Smooth muscle cell (in vitro differentiated cells): ENCODE measurements around the gene BCL6. TPM values are rescaled to one million over a fixed set of nuclear protein-coding genes. Genes with fewer than 3 reads are reported as not detected.
A peak's percentile ranks its signal among the peaks of the same experiment; 100 is the strongest.

Experiments
- DNase-seq: peaks from one replicate; lab custom pipeline; 2025; ENCODE audit not compliant: unreplicated experiment; lab: John Stamatoyannopoulos, UW
- H2AFZ ChIP-seq: fragments of 200-600 bp; sonication (generic); 2 replicates; pipeline ENCODE4 v1.6.0; 2016; ENCODE audit warnings: antibody characterized with exemption, low read depth, mild to moderate bottlenecking
- H3F3A ChIP-seq: fragments of 200-600 bp; sonication (generic); 2 replicates; pipeline ENCODE4 v1.6.0; 2017; ENCODE audit warnings: antibody characterized with exemption, low read depth
- H3K27ac ChIP-seq: fragments of 200-600 bp; sonication (generic); 2 replicates; pipeline ENCODE4 v1.5.1; 2016; ENCODE audit warnings: low read depth, mild to moderate bottlenecking
- H3K27me3 ChIP-seq: fragments of 200-600 bp; sonication (generic); 2 replicates; pipeline ENCODE4 v1.6.1; 2016; ENCODE audit warnings: low read depth, mild to moderate bottlenecking
- H3K36me3 ChIP-seq: fragments of 200-600 bp; sonication (generic); 2 replicates; pipeline ENCODE4 v1.5.1; 2016; ENCODE audit warnings: low read depth
- H3K4me1 ChIP-seq: fragments of 200-600 bp; sonication (generic); 2 replicates; pipeline ENCODE4 v1.5.1; 2016; ENCODE audit warnings: low read depth
- H3K4me2 ChIP-seq: fragments of 200-600 bp; sonication (generic); 2 replicates; pipeline ENCODE4 v1.6.0; 2016; ENCODE audit warnings: mild to moderate bottlenecking
- H3K4me3 ChIP-seq: fragments of 200-600 bp; sonication (generic); 2 replicates; pipeline ENCODE4 v1.5.1; 2016; ENCODE audit warnings: mild to moderate bottlenecking
- H3K79me2 ChIP-seq: fragments of 200-600 bp; sonication (generic); 2 replicates; pipeline ENCODE4 v1.6.0; 2016; ENCODE audit warnings: low read depth, mild to moderate bottlenecking
- H3K9ac ChIP-seq: fragments of 200-600 bp; sonication (generic); 2 replicates; pipeline ENCODE4 v1.6.0; 2016; ENCODE audit warnings: low read depth
- H3K9me3 ChIP-seq: fragments of 200-600 bp; sonication (generic); replicated peaks from 2 replicates; pipeline ENCODE4 v1.5.1; 2016; ENCODE audit warnings: low read depth
- H4K20me1 ChIP-seq: fragments of 200-600 bp; sonication (generic); 2 replicates; pipeline ENCODE4 v1.6.0; 2016; ENCODE audit warnings: low read depth
- WGBS: methylation state at CpG from one replicate; pipeline ENCODE4 v1.1.7; 2016; ENCODE audit warnings: low lambda C conversion rate; 5-methylcytosine and 5-hydroxymethylcytosine counted together
- polyA plus RNA-seq: library from polyadenylated mRNA; unstranded; fragments of >200 nt; fragmentation: Nextera tagmentation; extraction: Ambion mirVana; gene quantifications from 2 replicates; pipeline ENCODE4 v1.2.1, GENCODE V29; 2016
- total RNA-seq: library from RNA; depleted of rRNA; stranded (reverse); fragments of >200 nt; gene quantifications from 2 replicates; pipeline ENCODE4 v1.2.3, GENCODE V29; 2014
- TF ChIP-seq, protein P1 (sequence below): fragments of 200-600 bp; sonication (generic); IDR thresholded peaks from 2 replicates; pipeline ENCODE4 v1.5.1; 2017; ENCODE audit warnings: borderline replicate concordance, mild to moderate bottlenecking, antibody characterized with exemption; ENCODE audit not compliant: insufficient read depth, poor library complexity, severe bottlenecking

Gene BCL6
- total and polyA plus RNA-seq, 2 experiments from 2014 or later = 18.3 to 39.1 TPM

- DNase-seq = no peak
- Histone ChIP-seq H3K4me2 (no peak overlapping the region), H3K4me3 (no peak overlapping the region), H3K4me1 (no peaks in the 10 kb centered on the region), H3K27me3 (no peaks in the 10 kb centered on the region), H3K36me3 (no peaks in the 10 kb centered on the region), H3K27ac (no peak overlapping the region), H2AFZ (no peak overlapping the region), H4K20me1 (no peaks in the 10 kb centered on the region), H3F3A (no peaks in the 10 kb centered on the region), H3K9ac (no peak overlapping the region), H3K79me2 (no peaks in the 10 kb centered on the region), H3K9me3 (no peaks in the 10 kb centered on the region)
- TF ChIP-seq, protein P1, sequence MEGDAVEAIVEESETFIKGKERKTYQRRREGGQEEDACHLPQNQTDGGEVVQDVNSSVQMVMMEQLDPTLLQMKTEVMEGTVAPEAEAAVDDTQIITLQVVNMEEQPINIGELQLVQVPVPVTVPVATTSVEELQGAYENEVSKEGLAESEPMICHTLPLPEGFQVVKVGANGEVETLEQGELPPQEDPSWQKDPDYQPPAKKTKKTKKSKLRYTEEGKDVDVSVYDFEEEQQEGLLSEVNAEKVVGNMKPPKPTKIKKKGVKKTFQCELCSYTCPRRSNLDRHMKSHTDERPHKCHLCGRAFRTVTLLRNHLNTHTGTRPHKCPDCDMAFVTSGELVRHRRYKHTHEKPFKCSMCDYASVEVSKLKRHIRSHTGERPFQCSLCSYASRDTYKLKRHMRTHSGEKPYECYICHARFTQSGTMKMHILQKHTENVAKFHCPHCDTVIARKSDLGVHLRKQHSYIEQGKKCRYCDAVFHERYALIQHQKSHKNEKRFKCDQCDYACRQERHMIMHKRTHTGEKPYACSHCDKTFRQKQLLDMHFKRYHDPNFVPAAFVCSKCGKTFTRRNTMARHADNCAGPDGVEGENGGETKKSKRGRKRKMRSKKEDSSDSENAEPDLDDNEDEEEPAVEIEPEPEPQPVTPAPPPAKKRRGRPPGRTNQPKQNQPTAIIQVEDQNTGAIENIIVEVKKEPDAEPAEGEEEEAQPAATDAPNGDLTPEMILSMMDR = no peak
- WGBS = 100% methylated on average over 2 of the region's 2 CpGs
Measured at GRCh38 chr3:187765342-187765741, 20.1 kb upstream of the BCL6 start.

DNA sequence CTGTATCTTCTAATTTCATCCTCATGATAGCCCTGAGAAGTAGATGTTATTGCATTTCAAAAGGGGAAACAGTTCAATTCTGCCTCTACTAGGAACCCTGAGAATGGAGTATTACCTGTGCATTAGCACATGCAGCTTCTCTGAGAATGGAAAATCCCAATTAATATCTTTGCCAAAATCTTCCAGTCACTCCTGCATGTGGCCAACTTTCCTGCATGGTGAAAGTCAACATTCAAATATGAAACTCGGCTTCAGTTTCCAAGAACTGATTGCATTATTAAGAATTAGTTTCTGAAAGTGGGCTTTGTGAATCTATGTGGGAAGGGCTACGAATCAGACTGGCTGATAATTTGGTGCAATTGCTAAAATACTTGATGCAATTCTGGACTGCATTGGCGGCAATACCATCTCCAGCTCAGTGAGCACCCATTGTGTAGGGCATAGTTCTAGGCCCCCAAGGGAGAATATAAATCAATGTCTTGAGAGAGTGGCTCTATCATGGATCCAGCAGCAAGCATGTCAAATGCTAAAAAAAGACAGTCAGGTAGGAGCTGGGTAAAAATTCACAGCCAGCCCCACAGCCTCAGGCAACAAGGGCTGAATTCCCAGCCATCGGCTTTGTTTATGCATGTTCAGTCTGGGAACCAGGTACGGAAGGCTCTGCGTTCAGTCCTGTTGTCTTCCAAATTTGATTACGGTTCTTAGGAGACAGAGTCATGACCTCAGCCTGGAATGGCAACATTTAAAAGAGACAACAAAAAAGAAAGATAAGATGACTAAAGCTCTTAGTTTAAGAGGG is 18.8 kb upstream of the BCL6 start:
- TF ChIP-seq, protein P1 = no peak
- DNase-seq = no peak
- Histone ChIP-seq H3F3A (no peaks in the 10 kb centered on the region), H3K4me1 (no peaks in the 10 kb centered on the region), H3K27ac (peak overlapping the region; percentile 32), H3K4me2 (no peak overlapping the region), H4K20me1 (no peaks in the 10 kb centered on the region), H3K36me3 (no peaks in the 10 kb centered on the region), H3K4me3 (no peak overlapping the region), H3K27me3 (no peaks in the 10 kb centered on the region), H3K79me2 (no peaks in the 10 kb centered on the region), H3K9me3 (no peaks in the 10 kb centered on the region), H2AFZ (no peak overlapping the region), H3K9ac (no peak overlapping the region)
- 55% methylated on average over 7 of the region's 7 CpGs for WGBS

- no peaks in the 10 kb centered on the region for H3K9me3 ChIP-seq
- H3K4me2 ChIP-seq = no peak overlapping the region
- no peak overlapping the region for H3K9ac ChIP-seq
- no peaks in the 10 kb centered on the region for H3F3A ChIP-seq
- H3K4me3 ChIP-seq = no peak overlapping the region
- H3K79me2 ChIP-seq = no peaks in the 10 kb centered on the region
- no peaks in the 10 kb centered on the region for H3K4me1 ChIP-seq
- WGBS = 80% methylated on average over 2 of the region's 2 CpGs
- no peaks in the 10 kb centered on the region for H3K36me3 ChIP-seq
- no peak overlapping the region for H3K27ac ChIP-seq
- TF ChIP-seq, protein P1 = no peak
- no peaks in the 10 kb centered on the region for H4K20me1 ChIP-seq
- no peak overlapping the region for H2AFZ ChIP-seq
- H3K27me3 ChIP-seq = no peaks in the 10 kb centered on the region
- no peak for DNase-seq
Measured at GRCh38 chr3:187762792-187763191, 17.5 kb upstream of the BCL6 start.

DNA sequence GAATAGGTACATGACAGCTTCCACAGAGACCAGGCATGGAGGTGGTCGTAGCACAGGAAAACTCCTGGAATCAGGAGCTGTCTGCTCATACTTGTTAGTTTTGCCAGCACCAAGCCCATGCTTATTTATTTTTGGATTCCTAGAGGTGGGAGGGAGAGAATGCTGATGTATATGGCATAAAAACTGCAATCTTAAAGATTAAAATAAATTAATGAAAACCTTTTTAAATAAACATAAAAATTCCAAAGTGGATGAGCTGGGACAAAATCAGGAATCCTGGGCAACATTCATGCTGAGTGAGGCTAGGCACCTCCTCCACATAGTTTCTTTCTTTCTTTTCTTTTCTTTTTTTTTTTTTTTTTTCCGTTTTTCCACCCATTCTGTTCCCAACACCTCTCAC is 14.3 kb upstream of the BCL6 start:
- H3K4me2 ChIP-seq = no peak overlapping the region
- no peaks in the 10 kb centered on the region for H3K9me3 ChIP-seq
- no peaks in the 10 kb centered on the region for H3K27me3 ChIP-seq
- H2AFZ ChIP-seq = no peak overlapping the region
- H3K4me3 ChIP-seq = no peak overlapping the region
- H3K4me1 ChIP-seq = no peaks in the 10 kb centered on the region
- no peak for DNase-seq
- TF ChIP-seq, protein P1 = no peak
- no peak overlapping the region for H3K9ac ChIP-seq
- H3K36me3 ChIP-seq = no peaks in the 10 kb centered on the region
- WGBS = 80% methylated on average over 2 of the region's 2 CpGs
- H3K27ac ChIP-seq = no peak overlapping the region
- no peaks in the 10 kb centered on the region for H3F3A ChIP-seq
- H4K20me1 ChIP-seq = no peaks in the 10 kb centered on the region
- no peaks in the 10 kb centered on the region for H3K79me2 ChIP-seq
